ENCODE data around the gene BBS2.

Gene BBS2, protein sequence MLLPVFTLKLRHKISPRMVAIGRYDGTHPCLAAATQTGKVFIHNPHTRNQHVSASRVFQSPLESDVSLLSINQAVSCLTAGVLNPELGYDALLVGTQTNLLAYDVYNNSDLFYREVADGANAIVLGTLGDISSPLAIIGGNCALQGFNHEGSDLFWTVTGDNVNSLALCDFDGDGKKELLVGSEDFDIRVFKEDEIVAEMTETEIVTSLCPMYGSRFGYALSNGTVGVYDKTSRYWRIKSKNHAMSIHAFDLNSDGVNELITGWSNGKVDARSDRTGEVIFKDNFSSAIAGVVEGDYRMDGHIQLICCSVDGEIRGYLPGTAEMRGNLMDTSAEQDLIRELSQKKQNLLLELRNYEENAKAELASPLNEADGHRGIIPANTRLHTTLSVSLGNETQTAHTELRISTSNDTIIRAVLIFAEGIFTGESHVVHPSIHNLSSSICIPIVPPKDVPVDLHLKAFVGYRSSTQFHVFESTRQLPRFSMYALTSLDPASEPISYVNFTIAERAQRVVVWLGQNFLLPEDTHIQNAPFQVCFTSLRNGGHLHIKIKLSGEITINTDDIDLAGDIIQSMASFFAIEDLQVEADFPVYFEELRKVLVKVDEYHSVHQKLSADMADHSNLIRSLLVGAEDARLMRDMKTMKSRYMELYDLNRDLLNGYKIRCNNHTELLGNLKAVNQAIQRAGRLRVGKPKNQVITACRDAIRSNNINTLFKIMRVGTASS

DNA sequence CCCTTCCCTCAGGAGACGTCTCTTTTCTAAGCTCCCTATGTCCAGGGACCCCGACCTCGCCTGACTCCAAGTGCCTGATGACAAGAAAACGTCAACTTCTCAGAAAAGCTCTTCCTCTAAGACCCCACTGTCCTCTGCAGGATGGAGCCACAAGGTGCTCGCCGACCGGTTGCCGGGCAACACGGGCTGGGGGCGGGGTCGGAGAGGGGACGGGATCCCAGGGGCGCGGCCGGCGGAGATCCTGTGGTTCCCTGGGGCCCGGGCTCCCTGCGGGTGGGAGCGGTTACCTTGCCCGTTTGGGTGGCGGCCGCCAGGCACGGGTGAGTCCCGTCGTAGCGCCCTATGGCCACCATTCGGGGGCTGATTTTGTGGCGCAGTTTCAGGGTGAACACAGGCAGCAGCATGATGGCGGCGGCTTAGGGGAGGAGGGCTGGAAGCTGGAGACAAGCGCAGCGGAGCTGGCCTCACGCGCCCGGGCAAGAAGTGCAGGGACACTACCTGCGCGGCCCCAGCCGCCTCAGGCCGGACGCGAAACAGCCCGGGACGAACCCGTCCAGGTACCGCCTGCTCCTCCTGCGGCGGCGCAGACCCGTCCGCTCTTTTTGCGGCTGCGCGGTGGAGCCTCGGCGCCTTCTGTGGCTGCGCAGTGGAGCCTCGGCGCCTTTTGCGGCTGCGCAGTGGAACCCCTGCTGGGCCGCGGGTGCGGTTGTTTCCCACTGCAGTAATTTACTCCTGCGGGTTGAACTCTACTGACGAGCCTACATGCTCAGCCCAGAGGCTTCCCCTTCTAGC lies at the start of gene BBS2:
BBS2 (minus strand) TSS at position 566 of the 792 bp plus-strand sequence; CDS start at position 404, 162 bp downstream.
- peak; percentile 90 for DNase-seq

DNA sequence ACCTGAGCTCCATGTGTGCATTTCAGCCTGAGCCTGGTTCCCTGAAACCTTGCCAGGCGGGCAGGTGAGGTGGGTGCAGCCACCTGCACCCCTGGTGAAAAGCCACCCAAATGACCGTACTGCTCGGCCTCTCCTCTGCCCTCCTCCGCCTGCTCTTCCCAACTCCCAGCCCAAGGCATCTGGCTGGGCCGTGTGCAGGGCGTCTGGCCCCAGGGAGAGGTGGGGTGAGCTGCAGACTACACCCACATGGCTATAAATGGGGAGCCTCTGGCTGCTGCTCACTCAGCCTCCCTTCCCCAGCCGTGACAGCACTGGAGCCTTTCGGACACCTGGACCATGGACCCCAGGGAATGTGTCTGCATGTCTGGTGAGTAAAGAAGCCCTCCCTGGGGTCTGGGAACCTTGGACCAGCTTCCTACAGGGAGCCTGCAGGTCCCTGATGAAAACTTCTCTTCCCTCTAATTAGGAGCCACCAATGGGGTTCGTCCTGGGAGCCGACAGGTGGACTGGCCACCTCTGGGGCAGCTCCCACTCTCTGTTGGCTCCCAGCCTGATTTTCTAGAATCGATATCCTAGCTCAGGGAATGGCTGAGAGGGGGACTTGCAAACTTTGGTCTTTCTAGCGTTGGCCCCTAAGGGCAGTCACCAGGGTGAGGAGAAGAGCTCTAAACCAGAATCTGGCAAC lies 45.1 kb upstream of the BBS2 start, which contains the start of gene MT4:
MT4 (plus strand) TSS at position 281 of the 685 bp plus-strand sequence; CDS start at position 337, 56 bp downstream.
- DNase-seq = no peak

DNA sequence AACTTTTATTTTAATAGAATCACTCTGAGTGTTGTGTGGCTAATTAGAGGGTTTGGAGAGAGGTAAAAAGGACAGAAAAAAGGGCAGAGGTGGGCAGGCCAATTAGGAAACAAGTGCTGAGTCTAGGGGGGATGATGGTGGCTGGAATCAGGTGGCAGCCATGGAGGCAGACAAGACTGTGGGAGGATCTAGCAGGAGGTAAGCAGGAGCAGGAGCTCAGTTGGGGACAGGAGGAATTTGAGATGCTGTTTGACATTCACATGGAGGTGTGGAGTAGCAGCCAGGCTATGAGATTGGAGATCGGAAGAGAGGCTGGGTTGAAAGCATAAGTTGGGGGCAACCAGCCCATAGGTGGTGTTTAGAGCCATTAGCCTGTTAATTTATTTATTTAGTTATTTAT lies 41.3 kb upstream of the BBS2 start:
- DNase-seq = no peak

DNA sequence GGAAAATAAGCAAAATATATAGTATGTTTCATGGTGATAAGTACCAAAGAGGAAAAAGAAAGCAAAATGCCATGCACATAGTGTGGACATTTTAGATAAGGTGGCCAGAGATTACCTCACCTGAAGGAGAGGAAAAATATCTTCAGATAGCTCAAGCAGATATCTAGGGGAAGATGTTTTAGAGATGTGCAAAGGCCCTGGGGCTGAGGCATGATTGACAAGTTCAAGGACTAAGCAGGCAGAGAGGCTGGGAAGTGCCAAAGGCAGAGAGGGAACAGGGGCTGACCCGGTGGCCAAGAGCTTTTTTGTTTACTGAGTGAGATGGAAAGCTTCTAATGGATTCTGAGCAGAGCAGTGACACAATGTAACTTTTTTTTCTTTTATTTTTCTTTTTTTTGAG lies 40.6 kb upstream of the BBS2 start:
- DNase-seq = no peak

DNA sequence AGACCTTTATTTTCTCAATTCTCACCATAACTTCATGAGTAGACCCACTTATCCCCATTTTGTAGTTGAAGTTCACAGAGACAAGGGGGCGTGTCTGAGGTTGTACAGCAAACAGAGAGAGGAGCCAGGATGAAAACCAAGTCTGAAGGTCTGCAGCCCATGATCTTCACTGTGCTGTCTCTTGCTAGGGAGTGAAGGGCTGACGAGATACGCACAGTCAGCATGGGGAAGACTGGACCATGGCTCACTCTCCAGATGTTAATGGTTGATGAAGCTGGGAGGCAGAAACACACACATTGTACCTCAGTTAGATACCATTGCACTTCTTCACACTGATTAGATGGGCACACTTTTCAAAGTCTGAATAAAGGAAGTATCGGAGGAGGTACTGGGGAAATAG lies 39.3 kb upstream of the BBS2 start:
- DNase-seq = no peak

DNA sequence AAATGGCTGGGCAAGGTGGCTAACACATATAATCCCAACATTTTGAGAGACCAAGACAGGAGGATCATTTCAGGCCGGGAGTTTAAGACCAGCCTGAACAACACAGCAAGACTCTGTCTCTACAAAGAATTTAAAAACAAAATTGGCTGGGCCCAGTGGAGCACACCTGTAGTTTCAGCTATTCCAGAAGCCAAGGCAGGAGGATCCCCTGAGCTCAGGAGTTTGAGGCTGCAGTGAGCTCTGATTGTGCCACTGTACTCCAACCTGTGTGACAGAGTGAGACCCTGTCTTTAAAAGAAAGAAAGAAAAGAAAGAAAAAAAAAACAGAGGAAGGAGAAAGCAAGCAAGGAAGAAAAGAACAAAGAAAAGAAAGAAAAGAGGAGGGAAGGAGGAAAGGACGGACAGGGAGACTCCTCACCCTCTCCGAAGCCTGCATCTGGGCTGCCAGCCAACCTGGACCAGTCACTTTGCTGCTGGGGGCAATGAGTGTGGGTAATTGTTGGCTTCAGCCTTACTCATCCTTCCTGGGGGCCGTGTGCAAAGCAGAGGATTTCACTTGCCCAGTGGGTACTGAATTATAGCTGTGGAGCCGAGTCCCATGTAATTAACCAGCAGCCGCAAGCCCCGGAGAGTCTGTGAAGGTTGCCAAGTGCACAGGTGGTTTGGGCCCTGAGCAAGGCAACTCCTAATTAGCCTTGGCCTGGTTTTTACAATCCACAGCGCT lies 38.4 kb upstream of the BBS2 start:
- DNase-seq = peak; percentile 100

DNA sequence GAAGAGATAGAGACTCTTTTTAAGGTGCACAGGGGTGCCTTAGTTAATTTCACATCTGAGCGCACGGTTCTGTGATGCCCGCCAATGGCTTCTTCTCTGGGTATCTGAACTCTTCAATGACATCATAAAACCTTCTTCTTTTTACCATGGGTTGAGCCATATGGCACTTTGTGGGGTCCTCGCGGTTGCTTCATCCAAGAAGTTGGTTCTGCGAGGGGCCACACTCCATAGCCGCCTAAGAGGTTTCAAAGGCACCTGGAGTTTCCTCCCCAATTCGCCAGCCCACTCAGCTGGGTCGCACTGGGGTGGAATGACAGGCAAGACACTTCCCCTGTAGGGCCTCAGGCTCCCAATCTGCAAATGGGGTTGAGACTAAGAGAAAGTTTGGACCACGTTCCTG lies 34.6 kb upstream of the BBS2 start:
- no peak for DNase-seq

DNA sequence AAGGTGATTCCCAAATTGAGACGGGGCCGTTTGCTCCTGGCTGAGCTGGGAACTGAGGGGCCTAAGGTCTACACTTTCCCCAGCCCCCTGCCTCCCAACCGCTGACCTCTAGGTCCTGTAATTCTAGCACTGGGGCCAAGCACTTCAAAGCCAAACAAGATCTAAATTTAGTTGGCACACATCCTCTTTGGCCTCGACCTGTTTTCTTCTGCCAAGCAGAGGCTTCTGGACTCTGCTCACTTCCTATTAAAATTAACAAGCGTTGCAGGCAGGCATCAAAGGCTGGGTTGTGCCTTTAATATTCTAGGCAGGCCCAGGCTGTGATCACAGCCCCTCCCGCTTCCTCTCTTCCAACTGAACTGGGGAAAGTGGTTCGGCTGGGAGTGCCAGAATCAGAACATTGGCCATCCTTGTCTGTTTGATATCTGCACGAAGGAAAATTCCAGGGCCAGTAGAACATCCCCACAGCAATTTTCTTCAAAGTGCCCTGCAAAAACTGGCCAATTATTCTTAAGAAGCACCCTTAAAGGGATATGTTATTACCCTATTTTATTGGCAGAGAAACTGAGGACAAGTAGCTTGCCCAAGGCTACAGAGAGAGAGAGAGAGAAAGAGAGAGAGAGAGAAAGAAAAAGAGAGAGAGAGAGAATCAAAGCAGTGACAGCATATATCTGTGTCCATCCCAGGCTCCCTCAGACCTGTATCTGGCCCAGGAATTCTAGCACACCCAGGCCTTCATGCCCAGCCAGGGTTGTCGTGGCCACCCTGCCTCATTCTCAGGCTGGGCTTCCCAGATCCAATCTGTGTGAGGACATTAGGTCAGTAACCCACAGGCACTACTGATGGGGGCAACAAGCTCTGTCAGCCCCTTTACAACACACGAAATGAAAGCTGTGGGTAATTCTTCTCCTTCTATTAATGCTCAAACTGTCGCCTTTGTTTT lies 32.2 kb upstream of the BBS2 start:
- no peak for DNase-seq

DNA sequence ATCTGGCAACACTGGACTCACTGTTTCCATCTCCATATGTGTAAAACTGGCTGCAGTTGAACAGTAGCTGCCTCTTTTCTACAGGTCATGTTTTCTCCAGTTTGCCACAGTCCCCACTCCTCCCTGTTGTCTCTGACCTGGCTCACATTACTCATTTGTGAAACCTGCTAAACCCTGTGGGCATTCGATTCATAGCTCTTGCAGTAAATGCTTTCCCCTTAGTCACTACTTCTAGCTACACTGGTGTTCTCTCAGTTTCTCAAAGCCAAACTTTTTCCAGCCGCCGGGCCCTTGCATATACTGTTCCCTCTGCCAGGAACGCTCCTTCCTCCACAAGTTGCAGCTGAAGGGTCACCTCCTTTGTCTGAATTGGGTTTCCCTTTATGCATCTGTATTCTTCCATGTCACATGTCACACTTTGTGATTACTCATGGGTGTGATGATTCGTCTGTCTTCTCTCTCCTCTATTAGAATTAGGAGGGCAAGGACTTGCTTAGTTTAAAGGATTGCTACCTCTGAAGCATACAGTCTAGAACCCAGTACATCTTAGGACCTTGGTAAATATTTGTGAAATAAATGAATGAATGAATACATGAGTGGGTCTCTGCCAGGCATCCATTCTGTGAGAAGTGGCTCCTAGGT lies 30.0 kb upstream of the BBS2 start:
- DNase-seq = no peak

DNA sequence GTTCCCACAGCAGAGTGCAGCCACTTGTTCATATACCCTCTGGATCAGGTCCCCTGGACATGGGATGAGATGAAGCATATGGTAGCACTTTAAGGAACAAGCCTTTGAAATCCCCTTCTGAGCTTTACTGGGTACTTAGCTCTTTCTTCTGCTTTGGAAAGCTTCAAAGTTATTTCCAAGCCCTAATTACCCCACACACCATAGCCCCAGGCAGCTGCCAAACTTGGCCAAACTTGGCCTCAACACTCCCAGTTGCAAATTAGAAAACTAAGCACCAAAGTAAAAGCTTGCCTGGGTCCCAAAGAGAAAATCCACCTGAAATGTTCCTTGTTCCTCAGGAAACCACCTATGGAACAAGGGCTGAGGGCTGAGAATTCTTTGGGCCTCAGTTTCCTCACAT lies 29.3 kb upstream of the BBS2 start:
- no peak for DNase-seq

DNA sequence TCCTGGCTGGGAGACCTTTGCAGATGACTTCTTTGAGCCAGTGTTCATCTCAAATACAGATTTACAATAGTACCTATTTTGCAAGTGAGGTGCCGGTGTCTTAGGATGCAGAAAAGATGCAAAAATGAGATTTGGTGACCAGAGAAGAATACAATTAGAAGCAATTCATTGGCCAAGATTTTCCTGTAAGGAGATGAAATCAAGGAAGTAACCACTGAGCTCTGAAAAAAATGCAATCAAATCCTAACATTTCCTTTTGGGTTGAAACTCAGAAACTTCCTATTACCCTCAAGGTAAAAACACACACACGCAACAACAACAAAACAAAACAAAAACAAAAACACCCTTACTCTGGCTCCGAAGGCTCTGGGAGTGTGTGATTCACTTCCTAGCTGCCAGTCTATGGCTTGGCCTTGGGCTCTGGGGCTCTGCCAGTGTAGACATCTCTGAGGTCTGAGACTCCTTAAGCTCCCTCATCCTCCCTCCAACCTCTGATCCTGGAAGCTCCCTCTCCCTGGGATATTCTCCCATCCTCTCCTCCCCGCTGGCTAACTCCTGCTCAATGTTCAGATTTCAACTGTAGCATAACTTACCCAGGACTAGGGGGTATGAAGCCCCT lies 28.2 kb upstream of the BBS2 start:
- DNase-seq = no peak

DNA sequence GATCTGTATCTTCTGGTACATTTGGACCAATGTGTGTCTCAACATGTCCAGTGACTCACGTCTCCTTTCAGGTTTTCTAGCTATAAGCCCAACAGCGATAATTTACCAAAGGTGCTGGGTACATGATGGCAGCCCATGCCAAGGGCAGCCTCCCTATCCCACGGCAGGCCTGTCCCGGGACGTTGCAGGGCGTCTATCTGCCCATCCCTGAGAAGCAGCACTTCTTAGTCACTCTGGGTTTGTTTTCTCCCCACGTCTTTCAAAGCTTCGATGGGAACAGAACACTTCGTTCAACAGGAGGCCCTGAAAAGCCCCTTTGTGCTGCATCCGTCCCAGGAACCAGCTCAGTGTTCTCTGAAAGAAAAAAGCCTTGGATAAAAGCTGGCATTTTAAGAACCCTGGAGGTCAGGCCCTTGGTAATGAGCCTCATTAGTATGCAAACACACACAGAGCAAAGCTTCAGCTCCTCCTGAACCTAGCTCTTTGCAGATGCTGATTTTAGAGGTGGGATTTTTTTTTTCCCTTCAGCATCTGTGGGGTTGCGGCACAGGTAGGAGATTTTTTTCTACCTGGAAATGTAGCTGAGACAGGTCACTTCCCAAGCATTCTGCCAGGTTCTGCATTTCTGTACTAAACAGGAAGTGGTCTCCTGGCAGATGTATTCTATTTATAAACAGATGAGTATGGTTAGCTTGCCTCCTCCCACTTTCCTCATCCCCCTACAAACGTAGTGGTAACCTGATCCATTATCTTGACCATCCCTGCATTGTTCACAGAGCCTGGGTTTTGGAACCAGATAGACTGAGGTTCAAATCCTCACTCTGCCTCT lies 27.5 kb upstream of the BBS2 start:
- DNase-seq = peak; percentile 9

DNA sequence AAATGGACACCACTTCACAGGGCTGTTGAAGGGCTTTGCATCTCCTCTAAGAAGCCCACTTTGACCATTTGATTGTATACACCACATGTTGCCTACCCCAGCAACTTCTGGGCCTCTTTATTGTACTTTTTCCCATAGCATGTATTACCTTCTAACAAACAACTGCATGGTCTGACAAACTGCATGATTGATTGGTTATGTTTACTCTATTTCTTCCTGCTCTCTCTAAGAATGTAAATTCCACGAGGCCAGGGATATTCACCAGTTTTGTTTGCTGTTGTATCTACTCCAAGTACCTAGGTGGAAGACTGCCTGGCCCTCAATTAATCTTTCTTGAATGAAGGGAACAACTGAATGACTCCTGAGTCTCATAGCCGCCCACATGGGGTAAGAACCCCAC lies 22.2 kb upstream of the BBS2 start:
- DNase-seq = no peak

DNA sequence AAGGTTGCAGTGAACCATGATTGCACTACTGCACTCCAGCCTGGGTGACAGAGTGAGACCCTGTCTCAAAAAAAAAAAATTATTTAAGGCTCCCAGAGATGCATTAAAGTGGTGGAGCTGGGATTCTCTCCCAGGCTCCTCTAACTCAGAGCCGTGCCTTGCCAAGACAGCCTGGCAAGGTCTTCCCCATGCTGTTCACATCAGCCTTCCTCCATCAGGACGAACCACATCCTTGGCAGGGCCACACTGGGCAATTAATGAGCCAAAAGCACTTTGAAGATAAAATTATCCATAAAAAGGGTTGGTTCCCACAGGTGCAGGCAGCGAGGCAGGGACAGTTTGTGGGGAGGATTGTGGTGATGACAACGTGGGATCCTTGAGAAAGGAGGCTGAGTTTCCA lies 19.8 kb upstream of the BBS2 start:
- no peak for DNase-seq

DNA sequence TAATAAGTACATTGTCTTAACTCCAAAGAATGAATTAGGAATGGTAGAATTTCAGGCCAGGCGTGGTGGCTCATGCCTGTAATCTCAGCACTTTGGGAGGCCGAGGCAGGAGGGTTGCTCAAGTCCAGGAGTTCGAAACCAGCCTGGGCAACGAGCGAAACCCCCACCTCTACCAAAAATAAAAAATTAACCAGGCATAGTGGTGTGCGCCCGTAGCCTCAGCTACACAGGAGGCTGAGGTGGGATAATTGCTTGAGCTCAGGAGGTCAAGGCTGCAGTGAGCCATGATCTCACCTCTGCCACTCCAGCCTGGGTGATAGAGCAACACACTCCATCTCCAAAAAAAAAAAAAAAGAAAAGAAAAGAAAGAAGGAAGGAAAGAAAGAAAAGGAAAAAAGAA lies 18.5 kb upstream of the BBS2 start:
- DNase-seq = no peak

DNA sequence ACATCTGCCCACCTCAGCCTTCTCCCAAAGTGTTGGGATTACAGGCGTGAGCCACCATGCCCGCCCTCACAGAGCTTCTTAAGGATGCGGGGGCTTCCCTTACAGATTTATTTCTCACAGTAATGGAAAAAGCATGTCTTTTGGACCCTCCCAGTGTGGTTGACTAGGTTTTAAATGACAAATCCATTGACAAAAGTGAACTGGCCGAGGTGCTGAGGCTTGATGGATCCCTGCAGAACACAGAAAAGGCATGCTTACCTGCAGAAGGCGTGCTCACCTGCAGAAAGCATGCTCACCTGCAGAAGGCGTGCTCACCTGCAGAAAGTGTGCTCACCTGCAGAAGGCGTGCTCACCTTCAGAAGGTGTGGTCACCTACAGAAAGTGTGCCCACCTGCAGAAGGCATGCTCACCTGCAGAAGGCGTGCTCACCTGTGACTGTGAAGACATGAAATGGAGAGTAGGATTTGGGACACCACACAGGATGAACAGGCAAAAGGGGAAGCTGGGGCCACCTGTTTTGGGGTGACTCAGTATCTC lies 15.1 kb upstream of the BBS2 start:
- no peak for DNase-seq

DNA sequence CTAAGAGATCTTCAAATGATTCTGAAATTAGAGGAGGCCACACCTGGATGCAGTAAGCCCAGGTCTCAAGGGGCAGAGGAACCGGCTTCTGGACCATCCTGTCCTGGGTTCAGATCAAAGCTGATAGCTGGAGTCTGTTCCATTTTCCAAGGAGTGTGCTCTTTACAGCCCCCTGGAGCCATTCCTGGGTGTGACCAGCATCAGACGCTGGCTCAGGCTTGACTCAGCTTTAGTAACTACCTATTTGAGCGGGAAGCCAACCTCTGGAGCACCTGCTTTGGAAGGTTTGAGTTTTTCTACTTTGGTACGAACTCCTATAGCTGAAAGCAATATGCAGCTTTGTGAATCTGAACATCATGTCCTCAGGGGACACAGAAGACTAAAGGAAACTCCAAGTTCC lies 12.9 kb upstream of the BBS2 start:
- no peak for DNase-seq

DNA sequence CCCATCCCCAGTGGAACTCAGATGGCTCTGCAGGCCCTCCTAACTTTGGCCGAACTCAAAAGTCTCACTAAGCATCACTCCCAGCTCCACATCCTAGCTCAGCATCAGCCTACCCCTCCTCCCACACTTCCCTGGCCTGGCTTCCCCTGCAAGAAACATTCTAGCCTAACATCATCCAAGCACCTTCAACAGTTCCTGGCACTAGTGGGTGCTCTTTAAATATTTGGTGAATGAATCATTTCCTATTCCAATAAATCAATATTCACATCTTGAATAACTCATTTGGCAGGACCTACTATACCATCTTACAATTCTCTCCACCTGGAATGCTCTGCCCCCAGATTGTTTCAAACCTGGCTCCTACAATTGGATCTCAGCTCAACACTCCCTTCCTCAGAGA lies 11.0 kb upstream of the BBS2 start:
- no peak for DNase-seq

DNA sequence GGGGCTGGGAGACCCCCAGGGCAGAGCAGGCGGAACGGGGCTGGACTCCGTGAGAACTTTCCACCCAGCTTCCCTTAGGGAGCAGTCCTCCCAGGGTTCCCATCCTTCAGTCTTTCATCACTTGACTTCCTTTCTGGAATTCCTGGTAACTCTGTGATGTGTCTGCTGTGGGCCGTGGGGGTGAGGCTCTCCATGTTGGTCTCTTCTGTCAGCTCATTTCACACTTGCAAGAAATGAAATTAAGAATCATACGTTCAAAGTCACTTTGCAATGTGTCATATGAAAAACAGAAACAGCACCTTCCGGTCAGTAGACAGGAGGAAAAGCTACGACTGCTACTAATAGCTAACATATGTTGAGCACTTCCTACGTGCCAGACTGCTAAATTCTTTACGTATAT lies 5.4 kb upstream of the BBS2 start:
- no peak for DNase-seq
